ENCODE data around the gene RPL36A.

The RPL36A gene

DNA sequence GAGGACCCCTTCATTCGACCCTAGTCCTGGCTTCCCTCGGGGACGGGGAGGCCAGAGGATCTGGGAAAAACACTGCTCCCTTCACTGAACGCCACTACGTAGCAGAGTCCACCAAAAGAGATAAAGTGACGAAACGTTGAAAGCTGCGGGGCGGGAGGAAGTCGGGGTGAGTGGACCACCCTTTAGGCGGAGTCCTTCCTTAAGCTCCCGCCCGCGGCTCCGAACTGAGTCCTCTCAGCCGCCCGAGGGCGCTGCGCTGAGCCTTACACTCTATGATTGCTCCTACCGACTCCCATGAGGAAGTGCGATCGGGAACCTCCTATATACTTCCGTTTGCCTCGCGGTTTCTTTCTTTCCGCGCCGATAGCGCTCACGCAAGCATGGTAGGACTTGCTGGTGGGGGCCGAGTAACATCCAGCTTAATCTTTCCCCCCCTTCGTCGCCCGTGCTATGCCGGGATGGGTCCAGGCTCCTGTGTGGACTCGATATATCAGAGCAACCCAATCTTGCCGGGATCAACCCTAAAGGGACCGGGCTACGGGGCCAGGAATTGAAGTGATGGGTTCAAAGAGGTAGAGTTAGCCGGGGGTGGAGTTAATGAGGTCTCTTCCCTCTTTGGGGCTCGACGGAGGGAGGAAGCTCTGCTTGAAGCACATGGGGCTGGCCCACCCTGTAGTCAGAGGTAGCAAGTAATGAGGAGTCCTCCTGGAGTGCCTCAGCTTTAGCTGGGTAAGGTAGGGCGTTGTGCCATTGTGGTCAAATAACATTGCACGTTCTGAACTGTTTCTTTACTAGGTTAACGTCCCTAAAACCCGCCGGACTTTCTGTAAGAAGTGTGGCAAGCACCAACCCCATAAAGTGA, at the start of gene RPL36A:
Gene RPL36A, plus strand, starts transcription at position 348 of the 862 bp plus-strand sequence. Its CDS starts 33 bp downstream, at position 381.
- peak; percentile 67 to 98 (median 82) for DNase-seq
- intact Hi-C loops (cut with DNase I) = no loop called here

DNA sequence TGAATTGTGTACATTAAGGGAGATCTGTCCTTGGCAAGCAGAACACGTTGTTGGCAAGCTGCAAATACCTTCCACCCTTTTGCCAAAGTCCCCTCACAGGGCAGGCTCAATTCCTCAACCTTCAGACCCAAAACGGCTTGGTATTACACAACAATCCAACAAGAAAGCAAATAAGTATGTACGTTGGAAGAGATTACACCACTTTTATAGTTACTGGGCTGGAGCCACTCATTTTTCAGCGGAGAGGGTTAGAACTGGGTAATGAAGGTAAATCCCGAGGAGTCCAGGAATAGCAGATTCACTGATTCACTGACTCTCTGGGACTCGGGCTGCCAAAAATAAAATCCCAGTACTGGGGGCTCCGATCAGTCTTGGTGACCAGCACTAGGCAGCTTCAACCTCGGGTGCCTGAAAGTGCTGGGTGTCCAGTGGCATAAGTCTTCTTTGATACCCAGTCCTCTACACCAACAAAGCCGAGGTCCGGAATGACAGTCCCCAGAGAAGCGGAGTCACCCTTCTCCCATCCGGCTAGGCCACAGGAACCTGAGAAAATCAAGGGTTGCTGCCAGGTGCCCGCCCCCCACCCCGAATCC, 42.9 kb upstream of the RPL36A start:
- intact Hi-C loops (cut with DNase I) = no loop called here
- peak in 1 of 10 donors; percentile 12 for DNase-seq

DNA sequence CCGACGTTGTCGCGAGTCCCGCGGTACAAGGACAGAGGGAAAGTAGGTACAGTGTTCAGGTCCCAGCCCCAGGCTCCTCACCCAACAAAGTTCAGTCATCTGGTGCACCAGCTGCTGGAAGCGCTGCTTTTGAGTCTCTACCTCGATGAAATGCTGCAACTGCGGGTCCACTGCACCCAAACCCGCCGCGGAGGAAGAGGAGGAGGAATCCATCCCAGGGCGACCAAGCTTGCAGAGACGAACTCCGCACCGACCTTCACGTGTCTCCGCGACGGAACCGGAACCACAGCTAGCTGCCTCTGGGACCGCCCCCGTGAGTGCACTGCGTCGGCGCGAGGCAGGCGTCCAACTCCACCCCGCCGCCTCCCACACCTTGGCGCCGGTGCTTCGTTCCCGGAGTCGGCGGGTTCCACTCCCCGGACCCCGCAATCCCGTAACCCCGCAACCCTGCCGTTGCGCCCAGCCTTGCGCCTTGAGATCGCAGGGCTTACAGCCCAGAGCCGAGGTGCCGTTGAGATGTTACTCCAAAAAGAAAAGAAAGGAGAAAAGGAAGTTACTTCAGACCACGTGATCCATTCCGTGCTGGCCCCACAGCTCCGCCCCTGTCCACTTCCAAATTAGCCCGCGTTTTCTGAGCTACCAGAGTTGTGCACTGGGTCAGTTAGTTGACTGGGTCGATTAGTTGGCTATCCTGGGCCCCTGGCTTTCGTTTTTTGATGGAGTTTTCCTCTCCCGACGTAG, 42.2 kb upstream of the RPL36A start, which contains the start of gene TIMM8A:
Gene TIMM8A, minus strand, starts transcription at position 291 of the 741 bp plus-strand sequence. Its CDS starts 78 bp downstream, at position 213.
- intact Hi-C loops (cut with DNase I) = no loop called here
- peak; percentile 51 to 96 (median 75) for DNase-seq

DNA sequence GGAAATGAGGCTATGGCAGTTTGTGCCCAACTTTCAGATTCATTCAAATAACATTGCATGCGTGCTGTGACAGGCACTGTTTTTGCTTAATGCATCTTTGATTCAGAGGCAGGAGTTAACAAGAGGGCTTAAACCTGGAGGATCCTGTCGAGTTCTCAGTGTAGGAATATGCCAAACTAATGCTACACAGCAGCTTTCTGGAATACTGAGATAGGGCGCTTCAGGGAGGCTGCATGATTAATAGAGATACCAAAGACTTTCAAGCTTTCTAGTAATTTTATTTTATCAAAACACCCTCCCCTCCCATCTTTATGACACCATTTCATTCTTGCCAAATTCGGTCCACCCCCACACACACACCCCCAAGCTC, 41.6 kb upstream of the RPL36A start:
- intact Hi-C loops (cut with DNase I) = no loop called here
- DNase-seq = no peak

DNA sequence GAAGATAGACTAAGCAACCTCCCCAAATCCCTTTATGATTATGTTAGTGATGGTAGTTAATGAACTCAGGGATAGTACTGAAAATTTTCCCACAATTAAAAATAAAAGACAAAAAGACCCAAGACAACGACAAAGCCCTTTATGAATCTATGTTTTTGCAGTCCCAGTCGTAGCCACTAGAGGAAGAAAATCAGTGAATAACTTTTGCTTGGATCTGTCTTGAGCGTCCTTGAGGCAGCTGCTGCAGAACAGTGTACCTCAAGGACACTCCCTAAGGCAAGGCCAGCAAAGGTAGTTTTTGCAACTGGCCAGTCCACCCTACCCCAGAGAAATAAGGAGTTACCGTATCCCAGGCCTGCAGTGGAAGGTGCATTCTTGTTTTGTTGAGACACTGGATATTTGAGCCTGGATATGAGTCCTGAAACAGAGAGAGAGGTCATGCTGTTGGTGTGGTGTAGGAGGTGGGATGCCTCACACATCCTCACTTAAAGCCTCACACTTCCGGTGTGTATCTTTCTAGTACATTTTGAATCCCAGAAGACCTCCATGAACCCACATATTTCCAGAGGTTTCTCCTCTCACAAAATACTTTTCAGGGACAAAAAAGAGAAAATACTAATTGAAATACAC, 33.5 kb upstream of the RPL36A start:
- intact Hi-C loops (cut with DNase I) = no loop called here
- DNase-seq = no peak

DNA sequence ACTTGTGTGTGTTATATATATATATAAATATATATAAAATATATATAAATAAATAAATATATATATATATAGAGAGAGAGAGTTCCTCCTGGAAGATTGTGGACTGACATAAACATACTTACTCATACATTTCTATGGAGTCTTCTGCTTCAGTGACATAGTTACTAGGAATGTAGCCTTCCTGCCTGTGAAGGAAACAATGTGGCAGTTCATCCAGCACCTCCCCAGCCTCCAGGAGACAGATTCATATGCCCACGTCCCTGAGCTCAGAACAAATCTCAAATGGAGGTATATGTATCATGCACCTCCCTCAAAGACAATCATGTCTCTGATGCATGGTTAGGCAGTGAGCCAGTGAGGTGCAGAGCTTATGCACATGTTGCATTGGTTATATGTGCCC, 30.8 kb upstream of the RPL36A start:
- no peak for DNase-seq
- intact Hi-C loops (cut with DNase I) = no loop called here

DNA sequence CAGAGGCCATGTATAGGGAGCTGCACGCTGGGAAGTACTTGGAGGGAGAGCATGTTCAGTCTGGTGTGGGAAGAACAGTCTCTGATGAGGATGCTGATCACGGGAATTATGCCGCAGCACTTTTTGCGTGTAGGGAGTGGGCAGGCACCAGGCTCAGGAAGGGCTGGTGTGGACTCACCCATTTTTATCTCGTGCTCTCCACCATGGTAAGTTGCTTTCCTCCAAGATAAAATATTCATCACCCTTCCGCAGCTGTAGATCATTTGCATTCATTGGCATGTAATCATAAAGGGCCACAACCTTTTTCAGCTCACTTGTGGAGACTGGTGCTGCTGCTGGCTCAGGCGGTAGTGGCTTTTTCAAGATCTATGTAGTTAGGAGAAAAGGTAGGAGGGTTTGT, 30.4 kb upstream of the RPL36A start:
- no peak for DNase-seq
- intact Hi-C loops (cut with DNase I) = no loop called here

DNA sequence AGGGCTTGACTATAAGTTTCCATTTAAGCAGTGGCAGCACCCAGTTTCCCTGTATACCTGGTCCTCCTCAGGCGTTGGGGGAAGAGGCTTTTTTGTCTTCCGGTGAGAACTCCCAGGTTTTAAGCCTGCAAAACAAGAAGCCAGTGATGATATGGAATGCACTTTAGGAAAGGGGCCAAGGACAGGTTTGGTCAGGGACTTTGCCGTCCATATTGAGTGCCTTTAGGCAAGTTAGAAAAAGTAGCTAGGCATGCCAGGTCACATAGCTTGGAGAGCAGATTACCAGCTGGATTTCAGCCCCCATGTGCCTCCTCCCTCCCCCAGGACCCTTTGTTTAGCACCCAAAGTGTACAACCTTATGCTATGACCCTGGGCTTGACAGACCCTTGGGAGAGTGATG, 28.7 kb upstream of the RPL36A start:
- intact Hi-C loops (cut with DNase I) = no loop called here
- no peak for DNase-seq

DNA sequence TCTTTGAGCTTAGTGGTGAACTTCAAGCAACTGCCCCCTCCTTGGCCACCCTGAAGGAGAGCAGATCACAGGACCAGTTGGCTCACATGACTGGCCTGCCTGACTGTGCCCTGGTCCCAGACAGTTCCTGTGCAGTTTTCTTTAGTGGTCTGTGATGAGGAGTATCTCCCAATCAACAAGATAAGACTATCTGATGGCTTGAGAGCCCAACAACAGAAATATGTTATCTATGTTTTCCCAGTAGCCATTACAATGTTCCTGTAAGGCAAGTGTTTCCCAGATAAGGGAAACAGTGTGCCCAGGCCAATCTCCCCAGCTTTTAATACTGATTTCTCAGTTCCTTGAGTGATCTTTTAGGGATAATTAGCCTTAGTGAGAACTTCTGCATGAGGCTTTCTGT, 28.1 kb upstream of the RPL36A start:
- intact Hi-C loops (cut with DNase I) = no loop called here
- no peak for DNase-seq

DNA sequence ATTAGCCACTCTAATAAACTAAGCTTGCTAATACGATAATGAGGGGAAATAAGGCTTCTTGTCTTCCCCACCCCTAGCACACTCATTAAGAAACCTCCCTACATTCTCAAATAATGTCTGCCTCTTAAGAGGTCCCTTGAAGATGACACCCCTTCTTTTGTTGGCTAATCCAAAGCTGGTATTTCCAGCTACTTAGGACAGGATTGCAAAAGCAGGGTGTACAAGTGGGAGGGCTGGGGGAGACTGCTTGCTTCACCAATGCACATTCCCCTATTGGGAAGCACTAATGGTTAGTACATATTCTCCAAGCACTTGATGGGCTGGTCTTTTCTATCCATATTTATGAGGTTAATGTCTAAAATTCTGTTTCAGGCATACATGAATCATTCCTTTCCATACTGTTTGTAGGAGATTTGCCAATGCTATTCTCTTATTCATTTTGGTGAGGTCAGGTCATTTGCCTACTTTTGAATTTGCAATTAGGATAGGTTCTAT, 25.5 kb upstream of the RPL36A start:
- intact Hi-C loops (cut with DNase I) = no loop called here
- no peak for DNase-seq

DNA sequence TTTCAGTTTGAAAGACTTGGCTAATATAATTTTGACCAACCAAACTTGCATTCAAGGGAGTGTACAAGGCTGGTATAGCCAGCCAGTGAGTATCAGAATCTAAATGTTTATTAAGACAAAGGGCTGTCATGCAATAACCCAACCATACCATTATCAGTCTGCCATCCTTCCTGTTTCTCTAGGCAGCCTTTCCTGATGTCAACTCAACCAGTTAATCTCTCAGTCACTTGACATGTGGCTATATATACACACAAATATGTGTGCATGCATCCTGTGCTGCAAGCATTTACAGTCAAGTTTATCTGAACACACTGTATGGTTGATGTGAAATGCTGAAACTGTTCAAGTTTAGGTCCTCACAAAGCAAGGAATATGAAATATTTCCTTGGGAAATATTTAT, 22.0 kb upstream of the RPL36A start:
- DNase-seq = no peak
- intact Hi-C loops (cut with DNase I) = no loop called here

DNA sequence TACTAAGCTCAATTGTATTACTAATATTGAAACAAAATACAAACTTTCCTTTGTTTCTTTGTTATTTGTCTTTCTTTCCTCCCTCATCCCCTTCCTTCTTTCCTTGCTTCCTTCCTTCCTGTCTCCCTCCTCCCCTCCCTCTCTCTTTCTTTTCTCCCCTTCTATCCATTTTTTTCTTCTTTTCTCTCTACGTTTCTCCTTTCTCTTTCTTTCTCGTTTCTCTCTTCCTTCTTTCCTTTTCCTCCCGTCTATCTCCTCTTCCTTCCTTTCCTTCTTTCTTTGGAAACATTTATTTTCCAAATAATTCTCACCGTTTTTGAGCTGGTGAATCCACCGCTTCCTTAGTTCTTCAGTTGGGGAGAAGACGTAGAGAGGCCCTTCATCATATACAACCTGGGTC, 21.1 kb upstream of the RPL36A start:
- intact Hi-C loops (cut with DNase I) = no loop called here

DNA sequence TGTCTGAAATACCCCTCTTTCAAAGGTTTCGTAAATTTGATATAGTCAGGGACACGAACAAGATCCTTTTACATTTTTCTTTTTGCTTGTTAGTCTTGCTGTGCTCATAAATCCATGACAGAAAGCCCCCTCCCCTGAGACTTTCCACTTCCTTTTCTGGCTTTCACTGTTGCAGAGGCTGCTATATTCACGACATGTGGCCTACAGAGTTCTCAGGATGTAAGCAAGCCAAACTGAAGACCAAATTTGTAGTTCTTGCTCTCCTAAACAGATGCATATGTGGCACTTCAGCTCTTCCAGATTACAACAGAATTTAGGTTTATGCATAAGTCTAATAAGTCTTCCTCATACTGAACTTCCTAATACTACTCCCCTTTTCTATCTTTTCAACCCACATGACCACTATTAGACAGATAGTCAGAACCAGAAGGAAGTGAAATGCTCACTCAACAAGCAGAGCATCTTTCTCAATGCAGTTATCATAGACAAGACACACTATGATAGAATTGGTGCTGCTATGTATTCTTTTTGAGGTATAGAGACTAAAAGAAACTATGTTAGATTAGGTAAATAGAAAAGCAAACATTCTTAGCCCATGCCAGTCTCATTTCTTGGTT, 19.8 kb upstream of the RPL36A start:
- DNase-seq = no peak
- intact Hi-C loops (cut with DNase I) = no loop called here

More for the DNA sequence above, 21.1 kb upstream of the RPL36A start:
- no peak for DNase-seq

DNA sequence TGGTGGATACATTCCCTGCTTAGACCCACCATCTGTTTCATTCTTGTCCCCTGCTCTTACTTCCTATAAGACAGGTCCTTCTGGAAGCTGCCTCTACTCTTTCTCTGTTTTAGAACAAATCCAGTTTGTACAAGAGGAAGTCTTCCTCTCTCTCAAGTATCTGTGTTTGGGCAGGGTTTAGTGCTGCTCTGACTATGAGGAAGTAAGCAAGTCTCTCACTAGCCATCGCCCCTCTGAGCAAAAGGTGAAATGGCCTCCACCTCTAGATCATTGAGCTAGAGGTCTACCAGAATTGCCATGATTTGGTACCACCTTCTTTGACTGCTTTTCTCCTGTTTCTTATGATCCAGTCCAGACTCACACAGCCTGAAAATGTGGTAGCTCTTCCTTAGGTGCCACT, 13.3 kb upstream of the RPL36A start:
- intact Hi-C loops (cut with DNase I) = no loop called here

DNA sequence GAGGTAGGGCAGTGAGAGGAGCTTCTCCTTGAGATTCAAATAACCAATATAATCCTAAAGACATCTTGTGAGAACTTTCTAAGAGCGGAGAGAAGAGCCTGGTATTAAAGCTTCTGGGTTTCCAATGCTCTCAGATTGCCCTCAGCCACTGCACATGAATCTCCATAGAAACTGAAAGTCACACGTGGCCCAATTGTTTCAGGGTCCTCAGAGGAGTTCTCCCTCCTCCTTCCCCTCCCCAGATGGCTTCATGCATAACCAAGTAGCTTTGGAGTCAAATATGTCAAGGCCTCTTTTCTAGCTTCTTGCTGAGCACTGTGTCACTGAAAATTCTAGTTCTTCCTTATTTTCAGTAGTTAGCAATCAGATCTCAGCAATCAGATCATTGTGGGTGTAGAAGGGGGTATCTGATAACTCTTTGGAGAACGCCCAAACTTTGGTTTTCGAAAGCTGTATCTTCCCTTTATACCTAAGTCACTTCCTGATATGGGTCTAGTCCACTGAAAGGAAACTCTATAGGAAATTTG, 7.1 kb upstream of the RPL36A start:
- DNase-seq = no peak
- intact Hi-C loops (cut with DNase I) = no loop called here

More for the DNA sequence above, 13.3 kb upstream of the RPL36A start:
- DNase-seq = no peak

DNA sequence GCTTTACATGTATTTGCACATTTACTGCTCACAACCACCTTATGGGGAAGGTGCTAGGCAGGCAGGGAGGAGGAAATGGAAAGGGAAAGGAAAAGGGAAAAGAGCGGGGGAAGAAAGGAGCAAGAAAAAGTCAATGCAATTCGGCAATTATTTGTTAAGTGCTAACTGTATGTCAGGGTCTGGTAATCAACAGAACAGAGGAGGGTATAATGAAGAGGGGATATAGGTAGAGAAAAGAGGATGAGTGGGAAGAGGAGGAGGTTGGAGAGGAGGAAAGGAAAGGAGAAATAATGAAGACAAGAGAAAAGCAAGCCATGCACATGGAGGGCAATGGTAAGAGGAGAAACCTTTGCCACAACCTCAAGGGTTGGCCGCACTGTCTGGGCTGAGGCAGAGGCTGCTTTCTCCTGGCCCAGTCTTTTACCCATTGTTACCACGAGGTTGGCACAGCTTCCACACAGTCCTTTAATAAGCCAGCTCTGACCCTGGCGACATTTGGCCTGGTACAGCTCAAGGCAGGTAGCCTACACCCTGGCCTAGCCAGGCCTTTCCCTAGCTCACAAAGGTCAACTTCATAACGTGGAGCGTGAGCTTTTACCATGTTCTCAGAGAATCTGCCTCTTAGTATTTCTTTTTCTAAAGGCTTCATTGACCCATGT, 5.7 kb upstream of the RPL36A start:
- no peak for DNase-seq
- intact Hi-C loops (cut with DNase I) = no loop called here

DNA sequence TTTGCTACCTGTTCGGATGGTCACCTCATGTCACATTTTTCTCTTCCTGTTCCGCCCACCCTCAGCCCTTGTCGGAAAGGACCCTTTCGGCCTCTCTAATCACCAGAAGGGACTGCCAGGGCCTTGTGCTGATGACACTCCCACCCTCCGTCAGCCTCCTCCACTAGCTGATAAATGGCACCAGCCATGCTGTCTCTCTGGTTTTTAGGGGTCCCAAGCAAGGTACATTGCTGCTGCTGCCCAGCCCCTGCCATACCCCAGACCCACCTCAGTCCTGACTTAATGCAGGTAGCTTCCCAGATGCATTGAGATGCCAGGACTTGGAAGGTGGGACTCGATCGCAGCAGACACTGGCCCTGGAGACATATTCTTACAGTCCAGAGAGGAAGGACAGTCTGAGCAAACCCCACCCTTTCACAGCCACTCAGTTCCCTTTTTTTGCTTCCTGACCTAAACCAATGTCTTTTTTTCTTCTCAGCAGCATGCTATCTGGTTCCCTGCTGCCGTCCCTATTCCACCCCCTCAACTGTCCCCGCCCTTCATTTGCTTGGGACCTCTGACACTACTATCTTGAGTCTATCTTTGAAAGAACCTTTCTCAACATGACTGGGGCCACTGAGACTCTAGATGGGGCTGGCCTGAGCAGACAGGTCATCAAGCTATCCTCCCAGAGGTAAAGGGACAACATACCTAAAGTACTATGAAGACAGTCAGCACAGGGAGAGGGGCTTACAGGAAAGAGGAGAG, 4.8 kb upstream of the RPL36A start, which contains the start of gene BTK:
Gene BTK, minus strand, starts transcription at position 397 of the 747 bp plus-strand sequence. CDS start 10,907 bp downstream, outside the sequence.
- intact Hi-C loops (cut with DNase I) = no loop called here
- no peak for DNase-seq

DNA sequence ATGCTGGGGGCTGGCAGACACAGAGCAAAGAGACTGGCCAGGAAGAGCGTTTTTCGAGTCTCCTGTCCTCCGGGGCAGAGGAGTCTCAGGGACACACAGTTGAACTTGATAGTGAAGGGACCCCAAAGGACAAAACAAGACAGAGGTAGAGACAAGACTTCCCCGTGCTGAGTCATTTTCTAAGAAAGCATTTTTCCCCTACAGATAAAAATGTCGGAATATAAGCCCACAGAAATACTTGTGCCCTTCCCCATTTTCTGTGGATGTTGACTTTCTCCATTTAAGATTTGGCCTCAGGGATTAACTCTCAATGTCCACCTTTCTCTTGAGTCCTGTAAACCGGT, 4.3 kb upstream of the RPL36A start:
- DNase-seq = no peak
- intact Hi-C loops (cut with DNase I) = no loop called here

DNA sequence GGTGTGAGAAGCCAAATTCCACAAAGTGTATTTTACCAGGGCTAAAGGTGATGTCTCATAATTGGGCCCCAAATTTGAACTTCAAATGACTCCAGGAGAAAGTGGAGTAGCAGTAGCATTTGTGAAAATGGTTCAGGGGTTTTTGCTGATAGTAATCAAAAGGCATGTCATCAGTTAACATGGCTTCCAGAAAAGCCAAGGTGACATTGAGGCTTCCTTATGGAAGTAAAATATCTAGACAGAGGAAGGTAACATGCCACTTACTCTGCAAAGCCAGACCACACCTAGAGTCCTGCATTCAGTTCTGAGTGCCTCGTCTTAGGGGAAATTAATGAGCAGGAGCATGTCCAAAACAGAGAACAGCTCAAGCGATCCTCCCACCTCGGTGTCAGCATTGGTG, 2.2 kb upstream of the RPL36A start:
- no peak for DNase-seq
- intact Hi-C loops (cut with DNase I) = no loop called here

Data from posterior cingulate gyrus (tissue), 11 donors.